ENCODE measurements around the gene PALLD.
"Not testable (repeated sequence)": the region's sequence is repeated elsewhere in the genome, so short reads cannot be mapped to it uniquely, and the experiment has no call there.

Gene PALLD

DNA sequence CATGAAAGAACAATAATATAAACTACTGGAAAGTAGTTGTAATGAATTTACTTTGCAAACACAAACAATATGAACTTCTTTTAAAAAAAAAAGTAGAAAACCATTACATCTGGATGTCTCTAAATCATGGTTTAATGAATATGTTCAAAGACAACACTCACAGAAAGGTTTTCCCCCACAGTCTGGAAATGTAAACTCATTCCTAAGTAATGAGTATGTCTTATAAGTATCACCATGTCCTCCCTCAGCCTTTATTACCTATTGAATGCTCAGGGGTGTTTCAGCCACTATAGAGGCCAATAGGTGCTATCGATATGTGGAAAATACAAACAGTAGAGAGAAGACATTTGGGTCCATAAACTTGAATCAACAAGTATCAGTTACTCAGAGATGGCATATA lies 186.7 kb downstream of the PALLD start:
- DNase-seq: no peak

- DNase-seq: no peak
These were observed 188.4 kb downstream of the PALLD start for GRCh38 chr4:168685136-168685809.

DNA sequence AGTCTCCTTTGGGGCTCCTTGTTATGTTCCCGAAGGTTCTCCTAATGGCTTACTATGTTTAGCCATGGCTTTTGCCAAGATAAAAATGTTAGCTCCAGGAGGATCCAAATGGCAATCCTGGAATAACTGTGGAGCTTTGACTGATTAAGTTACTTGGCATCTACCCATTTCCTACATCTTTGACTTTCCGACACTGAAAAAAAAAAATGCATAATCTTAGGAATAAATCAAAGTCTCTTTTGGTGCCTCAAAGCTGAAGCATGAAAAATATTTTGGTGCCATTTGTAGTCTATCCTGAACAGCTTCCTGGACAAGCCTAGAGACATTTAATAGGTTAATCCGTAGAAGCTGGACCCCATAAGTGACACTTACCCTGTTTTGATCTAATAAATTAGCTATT lies 191.7 kb downstream of the PALLD start:
- DNase-seq: no peak

DNA sequence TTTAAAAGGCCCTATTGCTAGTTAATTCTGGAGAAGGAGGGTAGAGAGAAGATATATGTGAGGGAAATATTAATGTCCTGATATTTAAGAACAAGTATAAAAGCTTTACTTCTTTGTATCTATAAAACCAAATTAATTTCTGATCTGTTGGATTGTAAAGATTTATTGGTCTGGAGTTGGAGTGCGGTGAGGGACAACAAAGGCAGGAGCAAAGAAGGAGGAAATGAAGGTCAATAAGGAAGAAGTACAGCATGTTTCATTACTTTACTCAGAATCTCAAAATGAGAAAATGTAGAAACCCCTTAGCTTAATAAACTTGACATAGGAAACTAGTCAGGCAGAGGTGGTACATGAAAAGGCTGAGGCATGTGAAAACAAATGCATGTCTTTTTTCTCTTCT lies 192.9 kb downstream of the PALLD start:
- DNase-seq: no peak

DNA sequence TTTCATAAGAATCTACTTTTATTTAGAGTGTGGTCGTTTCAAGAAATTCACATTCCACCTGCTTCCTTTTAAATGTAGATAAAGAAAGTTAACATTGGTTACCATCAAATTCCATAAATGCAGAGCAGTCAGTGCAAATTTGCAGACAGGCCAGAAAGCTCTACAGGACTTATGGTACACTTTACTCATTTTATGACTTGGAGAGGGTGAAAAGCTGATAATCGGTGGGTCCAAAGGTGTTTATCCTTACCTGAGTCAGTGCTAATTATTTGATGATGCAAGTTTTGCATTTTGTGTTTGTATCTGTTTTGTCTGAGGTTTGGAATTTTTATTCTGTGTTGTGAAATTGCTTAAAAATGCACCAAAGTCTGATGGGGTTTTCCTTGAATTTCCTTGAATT lies 193.3 kb downstream of the PALLD start:
- DNase-seq: no peak

- DNase-seq: no peak
These were observed 194.9 kb downstream of the PALLD start for GRCh38 chr4:168691631-168692369.

DNA sequence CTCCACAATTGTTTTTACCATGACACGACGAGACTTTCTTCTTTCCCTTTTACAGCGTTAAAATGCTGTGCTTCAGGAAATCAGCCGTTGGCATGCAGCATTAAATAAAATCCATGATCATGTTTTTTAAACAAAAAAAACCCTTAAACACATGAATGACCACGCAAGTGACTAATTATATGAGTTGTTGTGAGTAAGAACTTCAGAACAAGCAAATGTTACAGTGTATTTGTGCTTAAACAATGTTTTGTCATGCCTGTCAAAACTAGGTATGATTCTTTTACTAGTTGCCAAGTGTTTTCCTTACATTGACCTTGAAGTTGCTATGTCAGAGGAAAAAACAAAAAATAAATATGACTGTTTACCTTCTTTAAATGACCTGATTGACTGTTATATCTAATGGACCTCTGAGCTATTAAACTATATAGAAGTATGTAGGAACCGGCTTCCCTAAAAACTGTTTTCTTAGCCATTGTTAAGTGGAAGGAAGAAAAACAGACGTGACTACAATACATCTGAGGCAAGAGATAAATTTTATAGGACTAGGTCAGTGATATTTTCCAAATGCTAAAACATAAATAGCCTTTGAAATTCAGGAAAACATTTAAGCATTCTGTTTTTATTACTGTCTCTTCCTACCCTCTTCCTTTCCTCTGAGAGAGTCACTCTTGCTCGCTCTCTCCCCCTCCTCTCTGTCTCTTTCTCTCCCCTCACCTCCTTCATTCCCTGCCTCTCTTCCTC lies 197.1 kb downstream of the PALLD start:
- no peak for DNase-seq

GRCh38 chr4:168694667-168695066 lies 197.8 kb downstream of the PALLD start:
- no peak for DNase-seq

DNA sequence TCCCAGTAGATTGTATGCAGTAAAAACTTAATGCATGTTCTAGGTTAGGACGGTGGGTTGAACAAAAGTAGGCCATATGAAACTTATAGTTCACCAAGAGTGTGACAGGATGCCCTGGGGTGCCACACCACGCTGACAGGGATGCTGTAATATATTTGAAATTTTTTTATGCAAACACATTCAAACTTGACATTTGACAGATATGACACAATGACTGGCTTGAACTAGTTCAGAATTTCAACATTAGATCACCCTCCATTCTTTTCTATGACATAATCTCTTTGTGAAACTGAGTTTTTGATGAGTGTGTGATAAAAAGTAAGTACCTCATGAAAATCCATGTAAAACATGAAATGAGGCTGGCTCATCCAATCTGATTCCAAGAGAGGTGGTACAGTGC lies 198.4 kb downstream of the PALLD start:
- no peak for DNase-seq

- no peak for DNase-seq
These were observed 199.4 kb downstream of the PALLD start for GRCh38 chr4:168696280-168696679.

GRCh38 chr4:168696826-168697225 lies 200.0 kb downstream of the PALLD start:
- DNase-seq: no peak

DNA sequence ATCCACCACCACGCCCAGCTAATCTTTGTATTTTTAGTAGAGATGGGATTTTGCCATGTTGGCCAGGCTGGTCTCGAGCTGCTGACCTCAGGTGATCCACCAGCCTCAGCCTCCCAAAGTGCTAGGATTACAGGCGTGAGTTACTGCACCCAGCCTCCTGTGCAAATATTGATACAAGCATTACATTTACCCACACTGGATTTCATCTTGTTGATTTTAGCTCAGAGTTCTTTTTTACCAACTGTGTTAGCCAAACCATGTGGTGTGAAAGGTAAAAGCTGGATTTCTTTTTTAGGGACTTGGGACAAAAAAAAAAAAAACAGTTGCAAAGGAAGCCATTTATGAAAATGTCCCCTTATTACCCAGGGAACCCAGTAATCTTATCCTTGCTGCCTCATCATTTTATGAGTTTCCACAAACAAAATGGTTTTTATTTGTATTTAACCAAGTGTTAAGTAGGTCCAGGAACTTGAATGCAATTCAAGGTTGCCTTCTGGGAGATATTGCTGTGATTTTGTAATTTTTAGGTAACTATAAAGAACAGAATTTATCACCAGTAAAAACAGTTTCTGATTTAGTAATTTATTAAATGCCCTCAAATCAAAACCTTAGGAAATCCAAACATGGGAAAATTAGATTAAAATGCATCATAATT lies 202.5 kb downstream of the PALLD start:
- no peak for DNase-seq

DNA sequence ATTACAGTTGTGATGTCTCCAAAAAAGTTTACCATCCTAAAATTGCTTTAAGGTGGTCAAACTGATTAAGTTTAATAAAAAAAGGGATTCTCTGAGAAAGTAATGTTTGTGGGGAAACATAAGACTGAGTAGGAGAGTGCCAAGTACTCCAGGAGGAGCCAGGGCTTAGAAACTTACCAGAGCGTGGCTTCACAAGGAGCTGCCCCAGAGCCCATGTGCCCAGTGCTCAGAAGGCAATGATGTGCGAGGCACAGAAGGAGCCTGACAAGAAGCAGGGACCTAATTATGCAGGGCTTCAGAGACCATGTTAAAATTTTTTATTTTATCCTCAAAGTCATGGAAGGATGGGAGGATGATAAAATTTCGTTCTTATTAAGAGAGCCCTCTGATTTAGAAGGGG lies 204.2 kb downstream of the PALLD start:
- no peak for DNase-seq

GRCh38 chr4:168702581-168703087 lies 205.8 kb downstream of the PALLD start:
- not testable (repeated sequence) for DNase-seq

- DNase-seq: no peak
These were observed 208.3 kb downstream of the PALLD start for GRCh38 chr4:168705121-168705520.

GRCh38 chr4:168707205-168707604 lies 210.4 kb downstream of the PALLD start:
- no peak for DNase-seq

- no peak for DNase-seq
These were observed 211.3 kb downstream of the PALLD start for GRCh38 chr4:168708108-168708507.

- no peak for DNase-seq
These were observed 213.6 kb downstream of the PALLD start for GRCh38 chr4:168710353-168710946.

GRCh38 chr4:168711197-168712140 lies 214.6 kb downstream of the PALLD start:
- DNase-seq: no peak

GRCh38 chr4:168712316-168712890 lies 215.6 kb downstream of the PALLD start:
- no peak for DNase-seq

- DNase-seq: no peak
These were observed 216.4 kb downstream of the PALLD start for GRCh38 chr4:168713253-168713652.

All from activated T-cell treated with anti-CD3 and anti-CD28 coated beads for 4 hours (primary cell).